ENCODE measurements around the gene ETFDH. TPM values are rescaled to one million over a fixed set of nuclear protein-coding genes. Genes with fewer than 3 reads are reported as not detected.
A peak's percentile ranks its signal among the peaks of the same experiment; 100 is the strongest.
"Not testable (repeated sequence)": the region's sequence is repeated elsewhere in the genome, so short reads cannot be mapped to it uniquely, and the experiment has no call there.

ETFDH gene
- total and polyA plus RNA-seq, 11 donors = 56.1 to 289 (median 221) TPM

GRCh38 chr4:158652920-158653319 is 19.2 kb upstream of the ETFDH start:
- Histone ChIP-seq H3K27ac (peak overlapping the region in 1 of 12 donors; percentile 2), H3K27me3 (no peaks in the 10 kb centered on the region), H3K9me3 (peaks cover 0 to under 1% (median 0%) of the 10 kb centered on the region in 12 donors), H3K36me3 (no peaks in the 10 kb centered on the region), H3K4me1 (peaks cover 0 to 3% (median 0%) of the 10 kb centered on the region in 12 donors), H3K4me3 (no peak overlapping the region)
- ATAC-seq (no peak), DNase-seq (no peak)
- 32 to 46% (median 35%) methylated on average over 2 of the region's 2 CpGs for WGBS, 4 donors
- no peak for TF ChIP-seq CTCF (IDR thresholded peaks at IDR 0.05)
- no peak for TF ChIP-seq POLR2A (IDR thresholded peaks at IDR 0.05)
- intact Hi-C loops (cut with DNase I) = no loop called here

- Histone ChIP-seq H3K27me3 (no peaks in the 10 kb centered on the region), H3K36me3 (no peaks in the 10 kb centered on the region), H3K9me3 (peaks cover 0 to 7% (median 0%) of the 10 kb centered on the region in 12 donors), H3K4me1 (peaks cover 0 to 3% (median 0%) of the 10 kb centered on the region in 12 donors), H3K4me3 (no peak overlapping the region), H3K27ac (no peak overlapping the region)
- WGBS, 4 donors = 81 to 88% (median 85%) methylated on average over 1 of the region's 1 CpG
- no peak for ATAC-seq
- no peak for TF ChIP-seq CTCF (IDR thresholded peaks at IDR 0.05)
- TF ChIP-seq POLR2A (IDR thresholded peaks at IDR 0.05) = no peak
- intact Hi-C loops (cut with DNase I) = no loop called here
- DNase-seq = no peak
Observed at GRCh38 chr4:158656439-158656838, 15.7 kb upstream of the ETFDH start.

- ATAC-seq (no peak), DNase-seq (no peak)
- Histone ChIP-seq H3K4me1 (peaks cover 0 to 3% (median 0%) of the 10 kb centered on the region in 12 donors), H3K9me3 (peaks cover 0 to 7% (median 0%) of the 10 kb centered on the region in 12 donors), H3K27me3 (no peaks in the 10 kb centered on the region), H3K36me3 (no peaks in the 10 kb centered on the region), H3K4me3 (no peak overlapping the region), H3K27ac (no peak overlapping the region)
- intact Hi-C loops (cut with DNase I) = no loop called here
- TF ChIP-seq POLR2A (IDR thresholded peaks at IDR 0.05) = no peak
- TF ChIP-seq CTCF (IDR thresholded peaks at IDR 0.05) = no peak
- WGBS, 4 donors = 87 to 100% (median 90%) methylated on average over 10 to 11 of the region's 11 CpGs
Observed at GRCh38 chr4:158657291-158657690, 14.8 kb upstream of the ETFDH start.

- 61 to 69% (median 64%) methylated on average over 4 of the region's 4 CpGs for WGBS, 4 donors
- H3K4me1 ChIP-seq; ATAC-seq; DNase-seq; intact Hi-C loops (cut with DNase I); H3K4me3 ChIP-seq; H3K27ac ChIP-seq; H3K36me3 ChIP-seq; H3K9me3 ChIP-seq; H3K27me3 ChIP-seq: not testable (repeated sequence)
Observed at GRCh38 chr4:158663255-158663654, 8.8 kb upstream of the ETFDH start.

DNA sequence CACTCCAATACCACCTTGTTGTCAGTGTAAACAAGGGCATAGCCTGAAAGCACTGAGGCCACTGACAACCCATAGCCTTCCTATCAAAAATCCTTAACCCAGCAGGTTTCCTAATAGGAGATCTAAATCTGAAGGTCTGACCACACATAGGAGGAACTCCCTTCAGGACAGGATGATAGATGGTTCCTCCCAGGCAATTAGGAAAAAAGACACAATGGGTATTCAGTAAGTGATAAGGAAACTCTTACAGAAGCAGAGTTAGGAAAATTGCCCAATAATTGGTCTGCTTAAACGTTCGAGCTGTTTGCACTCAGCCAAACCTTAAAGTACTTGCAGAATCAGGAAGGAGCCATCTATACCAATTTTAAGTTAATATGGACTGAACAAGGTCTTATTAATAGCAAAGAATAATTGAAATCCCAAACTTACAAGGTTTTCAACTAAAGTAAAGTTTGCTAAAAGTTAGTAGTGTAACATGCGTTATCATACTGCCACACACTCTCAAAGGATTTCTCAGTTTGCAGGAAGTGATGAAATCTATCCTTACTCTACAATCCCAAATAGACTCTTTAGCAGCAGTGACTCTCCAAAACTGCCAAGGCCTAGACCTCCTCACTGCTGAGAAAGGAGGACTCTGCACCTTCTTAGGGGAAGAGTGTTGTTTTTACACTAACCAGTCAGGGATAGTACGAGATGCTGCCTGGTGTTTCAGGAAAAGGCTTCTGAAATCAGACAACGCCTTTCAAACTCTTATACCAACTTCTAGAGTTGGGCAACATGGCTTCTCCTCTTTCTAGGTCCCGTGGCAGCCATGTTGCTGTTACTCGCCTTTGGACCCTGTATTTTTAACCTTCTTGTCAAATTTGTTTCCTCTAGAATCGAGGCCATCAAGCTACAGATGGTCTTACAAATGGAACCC is 8.1 kb upstream of the ETFDH start:
- H3K4me3 ChIP-seq; H3K27ac ChIP-seq; intact Hi-C loops (cut with DNase I); H3K9me3 ChIP-seq; H3K27me3 ChIP-seq; DNase-seq; ATAC-seq; H3K36me3 ChIP-seq; H3K4me1 ChIP-seq: not testable (repeated sequence)
- WGBS, 4 donors = 78 to 82% (median 79%) methylated on average over 8 of the region's 8 CpGs
